GM23338 (cell line): ENCODE measurements around the gene S1PR3. TPM values are rescaled to one million over a fixed set of nuclear protein-coding genes. Genes with fewer than 3 reads are reported as not detected.

Source experiments
- ATAC-seq: fragments of 200-7000 bp; cut with Tn5 transposase; 3 replicates; pipeline ENCODE4 v1.9.1; 2020
- DNase-seq: peaks from one replicate; pipeline ENCODE4 v3.0.0-alpha.2; 2015; ENCODE audit warnings: low spot score
- H2AFZ ChIP-seq: fragments of 200-600 bp; sonication (generic); 2 replicates; pipeline ENCODE4 v1.8.0; 2016; ENCODE audit warnings: antibody characterized with exemption, mild to moderate bottlenecking, moderate library complexity
- H3F3A ChIP-seq: fragments of 200-600 bp; sonication (generic); replicated peaks from 2 replicates; pipeline ENCODE4 v1.8.0; 2017; ENCODE audit warnings: antibody characterized with exemption, mixed run types, low read depth
- H3K27ac ChIP-seq: fragments of 200-600 bp; sonication (generic); 2 replicates; pipeline ENCODE4 v1.6.1; 2016; ENCODE audit warnings: low read depth
- H3K27me3 ChIP-seq: fragments of 200-600 bp; sonication (generic); 2 replicates; pipeline ENCODE4 v1.8.0; 2016; ENCODE audit warnings: mild to moderate bottlenecking, mixed run types, moderate library complexity; ENCODE audit not compliant: insufficient read depth
- H3K36me3 ChIP-seq: fragments of 200-600 bp; sonication (generic); 2 replicates; pipeline ENCODE4 v1.8.0; 2016; ENCODE audit warnings: mild to moderate bottlenecking; ENCODE audit not compliant: insufficient read depth
- H3K4me1 ChIP-seq: fragments of 200-600 bp; sonication (generic); 2 replicates; pipeline ENCODE4 v1.8.0; 2016; ENCODE audit warnings: mild to moderate bottlenecking, moderate library complexity; ENCODE audit not compliant: insufficient read depth
- H3K4me2 ChIP-seq: fragments of 200-600 bp; sonication (generic); 2 replicates; pipeline ENCODE4 v1.7.1; 2017; ENCODE audit warnings: mixed run types
- H3K4me3 ChIP-seq: fragments of 200-600 bp; sonication (generic); 2 replicates; pipeline ENCODE4 v1.6.1; 2016; ENCODE audit warnings: mixed run types
- H3K79me2 ChIP-seq: fragments of 200-600 bp; sonication (generic); replicated peaks from 2 replicates; pipeline ENCODE4 v1.8.0; 2017; ENCODE audit warnings: mild to moderate bottlenecking; ENCODE audit not compliant: insufficient read depth
- H3K9me2 ChIP-seq: fragments of 200-600 bp; sonication (generic); 2 replicates; pipeline ENCODE4 v1.8.0; 2017; ENCODE audit not compliant: insufficient read depth
- H4K20me1 ChIP-seq: fragments of 200-600 bp; sonication (generic); replicated peaks from 2 replicates; pipeline ENCODE4 v1.8.0; 2017; ENCODE audit warnings: mild to moderate bottlenecking; ENCODE audit not compliant: insufficient read depth
- H3K27ac Mint-ChIP-seq: 2 replicates; pipeline ENCODE4 v1.8.0; 2020; ENCODE audit warnings: inconsistent platforms, mild to moderate bottlenecking, moderate library complexity, mixed read lengths
- H3K27me3 Mint-ChIP-seq: 3 replicates; pipeline ENCODE4 v1.8.0; 2022; ENCODE audit warnings: low read depth, mild to moderate bottlenecking, moderate library complexity, mixed read lengths, inconsistent platforms; ENCODE audit not compliant: insufficient read depth, poor library complexity
- H3K36me3 Mint-ChIP-seq: 3 replicates; pipeline ENCODE4 v1.8.0; 2021; ENCODE audit warnings: low read depth, mild to moderate bottlenecking, inconsistent platforms, moderate library complexity, mixed read lengths
- H3K4me1 Mint-ChIP-seq: 3 replicates; pipeline ENCODE4 v1.8.0; 2020; ENCODE audit warnings: mild to moderate bottlenecking, inconsistent platforms, mixed read lengths
- H3K4me3 Mint-ChIP-seq: 3 replicates; pipeline ENCODE4 v1.8.0; 2021; ENCODE audit warnings: moderate library complexity, mild to moderate bottlenecking, inconsistent platforms, mixed read lengths
- H3K9me3 Mint-ChIP-seq: 3 replicates; pipeline ENCODE4 v1.8.0; 2020; ENCODE audit warnings: moderate library complexity, mild to moderate bottlenecking, inconsistent platforms, mixed read lengths
- CREB1 ChIP-seq: fragments of 250-450 bp; sonication (Bioruptor Pico); IDR thresholded peaks from 2 replicates; pipeline ENCODE4 v1.5.0; 2020; ENCODE audit warnings: low read depth, mild to moderate bottlenecking, moderate library complexity
- CTCF ChIP-seq, 2 experiments: fragments of 200-600 bp in 1 of 2; sonication (generic) in 1 of 2; conservative IDR thresholded peaks; 2 replicates each; pipeline versions ENCODE4 v1.5.1 to v1.6.1; 2016 to 2017; ENCODE audit warnings: antibody characterized with exemption in 2 of 2, low read depth in 2 of 2, mild to moderate bottlenecking in 2 of 2, moderate library complexity in 1 of 2
- ETS1 ChIP-seq: IDR thresholded peaks from 2 replicates; pipeline ENCODE4 v1.6.1; 2016; ENCODE audit warnings: antibody characterized with exemption
- EZH2 ChIP-seq: fragments of 200-600 bp; sonication (generic); IDR thresholded peaks from one replicate; pipeline ENCODE4 v1.8.0; 2017; ENCODE audit warnings: antibody characterized with exemption, mild to moderate bottlenecking, low read depth; ENCODE audit not compliant: unreplicated experiment
- EZH2phosphoT487 ChIP-seq: fragments of 200-600 bp; sonication (generic); IDR thresholded peaks from one replicate; pipeline ENCODE4 v1.8.1; 2018; ENCODE audit warnings: antibody characterized with exemption; ENCODE audit not compliant: unreplicated experiment
- JUNB ChIP-seq: IDR thresholded peaks from one replicate; pipeline ENCODE4 v1.6.1; 2016; ENCODE audit warnings: antibody characterized with exemption; ENCODE audit not compliant: unreplicated experiment
- NANOG ChIP-seq: IDR thresholded peaks from 2 replicates; pipeline ENCODE4 v1.6.1; 2016; ENCODE audit warnings: antibody characterized with exemption, borderline replicate concordance
- POLR2AphosphoS5 ChIP-seq: IDR thresholded peaks from 2 replicates; pipeline ENCODE4 v1.6.1; 2016; ENCODE audit warnings: antibody characterized with exemption, low read depth
- REST ChIP-seq: IDR thresholded peaks from one replicate; pipeline ENCODE4 v1.6.1; 2018; ENCODE audit warnings: antibody characterized with exemption; ENCODE audit not compliant: unreplicated experiment
- STAT1 ChIP-seq: IDR thresholded peaks from one replicate; pipeline ENCODE4 v1.6.1; 2016; ENCODE audit warnings: antibody characterized with exemption; ENCODE audit not compliant: unreplicated experiment
- ZNF114 ChIP-seq: fragments of 250-450 bp; sonication (Bioruptor Pico); IDR thresholded peaks from 2 replicates; pipeline ENCODE4 v1.5.0; 2020; ENCODE audit warnings: mild to moderate bottlenecking, moderate library complexity
- ZNF331 ChIP-seq: fragments of 250-450 bp; sonication (Bioruptor Pico); IDR thresholded peaks from 2 replicates; pipeline ENCODE4 v1.5.0; 2020; ENCODE audit warnings: low read depth, mild to moderate bottlenecking, moderate library complexity
- ZNF462 ChIP-seq: fragments of 250-450 bp; sonication (Bioruptor Pico); IDR thresholded peaks from 2 replicates; pipeline ENCODE4 v1.5.0; 2020; ENCODE audit warnings: mild to moderate bottlenecking, moderate library complexity
- polyA plus RNA-seq: library from polyadenylated mRNA; unstranded; fragments of >200 nt; fragmentation: Nextera tagmentation; extraction: Ambion mirVana; gene quantifications from 2 replicates; pipeline ENCODE4 v1.2.1, GENCODE V29; 2016
- total RNA-seq: library from RNA; depleted of rRNA; stranded (reverse); fragments of >200 nt; shearing (Covaris generic); gene quantifications from 2 replicates; pipeline ENCODE4 v1.2.3, GENCODE V29; 2014

S1PR3 gene
- total and polyA plus RNA-seq, 2 experiments from 2014 or later = 2.1 to 7.6 TPM

GRCh38 chr9:88998503-88998902, 7.2 kb downstream of the S1PR3 start:
- H3K4me3 ChIP-seq = no peak overlapping the region
- TF ChIP-seq ETS1 (no peak), EZH2 (no peak), ZNF331 (CRISPR knock-in tag) (no peak), CREB1 (CRISPR knock-in tag) (no peak), EZH2phosphoT487 (no peak), CTCF (conservative IDR thresholded peaks at IDR 0.05; ENCODE audit: low read depth in 2 of 2) (no peak), REST (no peak), POLR2AphosphoS5 (no peak), ZNF462 (CRISPR knock-in tag) (no peak), JUNB (no peak), NANOG (no peak), STAT1 (no peak), ZNF114 (no peak)
- no peaks in the 10 kb centered on the region for H3F3A ChIP-seq
- Mint-ChIP-seq H3K36me3 (peaks cover 7% of the 10 kb centered on the region), H3K4me3 (no peak overlapping the region), H3K27me3 (no peaks in the 10 kb centered on the region), H3K9me3 (no peaks in the 10 kb centered on the region), H3K4me1 (peaks cover 16% of the 10 kb centered on the region), H3K27ac (no peak overlapping the region)
- H3K79me2 ChIP-seq = peaks cover 7% of the 10 kb centered on the region; the same call in 1 of the 2 replicates
- H4K20me1 ChIP-seq = peaks cover 6% of the 10 kb centered on the region; the same call in 1 of the 2 replicates
- H3K4me2 ChIP-seq = no peak overlapping the region
- no peak overlapping the region for H3K27ac ChIP-seq
- H3K9me2 ChIP-seq = no peaks in the 10 kb centered on the region
- H3K27me3 ChIP-seq = no peaks in the 10 kb centered on the region
- ATAC-seq = no peak
- no peak for DNase-seq
- H2AFZ ChIP-seq = no peak overlapping the region
- H3K36me3 ChIP-seq = no peaks in the 10 kb centered on the region; the same call in none of the 2 replicates
- peaks cover 6% of the 10 kb centered on the region; the same call in 1 of the 2 replicates for H3K4me1 ChIP-seq
